WTC11 (cell line): Measurements from ENCODE around the gene NRG3. TPM values are rescaled to one million over a fixed set of nuclear protein-coding genes. Genes with fewer than 3 reads are reported as not detected.

Experiments used
- ATAC-seq: fragments of 200-7000 bp; cut with Tn5 transposase; 2 replicates; pipeline ENCODE4 v1.10.0; 2021; ENCODE audit warnings: mild to moderate bottlenecking, moderate library complexity
- CTCF ChIA-PET: fragments of 300-600 bp; sonication (Branson Sonifier 250); formaldehyde crosslinking; loops from one replicate; lab custom pipeline; 2021; ENCODE audit warnings: antibody characterized with exemption; lab: Charles Lee
- POLR2A ChIA-PET: fragments of 350-600 bp; sonication (Branson Sonifier 250); formaldehyde crosslinking; loops from one replicate; lab custom pipeline; 2021; ENCODE audit warnings: antibody characterized with exemption; lab: Charles Lee
- DNase-seq: peaks from one replicate; pipeline ENCODE4 v3.0.0; 2021; ENCODE audit warnings: low spot score
- H3K27ac Mint-ChIP-seq: 2 replicates; pipeline ENCODE4 v1.8.0; 2021; ENCODE audit warnings: mixed read lengths
- H3K27me3 Mint-ChIP-seq: 2 replicates; pipeline ENCODE4 v1.8.0; 2021; ENCODE audit warnings: low read depth, mild to moderate bottlenecking, moderate library complexity, mixed read lengths
- H3K36me3 Mint-ChIP-seq: 2 replicates; pipeline ENCODE4 v1.8.0; 2021; ENCODE audit warnings: mixed read lengths
- H3K4me1 Mint-ChIP-seq: 2 replicates; pipeline ENCODE4 v1.8.0; 2022; ENCODE audit warnings: mixed read lengths
- H3K4me3 Mint-ChIP-seq: 2 replicates; pipeline ENCODE4 v1.8.0; 2021; ENCODE audit warnings: mild to moderate bottlenecking, moderate library complexity, mixed read lengths
- H3K9me3 Mint-ChIP-seq: 2 replicates; pipeline ENCODE4 v1.8.0; 2021; ENCODE audit warnings: mixed read lengths
- ARID4B ChIP-seq: sonication (generic); formaldehyde crosslinking; IDR thresholded peaks from 2 replicates; pipeline ENCODE4 v1.8.0; 2023; ENCODE audit warnings: missing genetic modification reagents, mild to moderate bottlenecking, borderline replicate concordance
- ATF1 ChIP-seq: sonication (generic); formaldehyde crosslinking; IDR thresholded peaks from 2 replicates; pipeline ENCODE4 v1.8.1; 2023; ENCODE audit warnings: mild to moderate bottlenecking, moderate library complexity, missing genetic modification reagents
- ATF6 ChIP-seq: sonication (generic); formaldehyde crosslinking; IDR thresholded peaks from 2 replicates; pipeline ENCODE4 v1.8.1; 2023; ENCODE audit warnings: mild to moderate bottlenecking, missing genetic modification reagents
- CTCF ChIP-seq: fragments of 200-600 bp; IDR thresholded peaks from 2 replicates; pipeline ENCODE4 v1.8.0; 2022; ENCODE audit warnings: antibody characterized with exemption
- ELF4 ChIP-seq: sonication (generic); formaldehyde crosslinking; IDR thresholded peaks from 2 replicates; pipeline ENCODE4 v1.8.1; 2022; ENCODE audit warnings: low read depth, mild to moderate bottlenecking, moderate library complexity, missing genetic modification reagents
- ETV6 ChIP-seq: sonication (generic); formaldehyde crosslinking; IDR thresholded peaks from 2 replicates; pipeline ENCODE4 v1.8.1; 2022; ENCODE audit warnings: mild to moderate bottlenecking, missing genetic modification reagents
- FOXJ3 ChIP-seq: sonication (generic); formaldehyde crosslinking; IDR thresholded peaks from 2 replicates; pipeline ENCODE4 v1.9.0; 2021; ENCODE audit warnings: missing genetic modification reagents, mild to moderate bottlenecking, borderline replicate concordance
- HMGA2 ChIP-seq: fragments of 250-450 bp; sonication (Bioruptor Pico); IDR thresholded peaks from 2 replicates; pipeline ENCODE4 v1.4.0; 2021; ENCODE audit warnings: mild to moderate bottlenecking, moderate library complexity
- IRF1 ChIP-seq: sonication (generic); formaldehyde crosslinking; IDR thresholded peaks from 2 replicates; pipeline ENCODE4 v1.8.0; 2023; ENCODE audit warnings: missing genetic modification reagents
- IRF2 ChIP-seq: sonication (generic); formaldehyde crosslinking; IDR thresholded peaks from 2 replicates; pipeline ENCODE4 v1.8.0; 2022; ENCODE audit warnings: low read depth, missing genetic modification reagents, borderline replicate concordance
- NFE2L1 ChIP-seq: sonication (generic); formaldehyde crosslinking; IDR thresholded peaks from 2 replicates; pipeline ENCODE4 v1.8.1; 2023; ENCODE audit warnings: missing genetic modification reagents
- NFYB ChIP-seq: sonication (generic); formaldehyde crosslinking; conservative IDR thresholded peaks from 2 replicates; pipeline ENCODE4 v1.8.0; 2022; ENCODE audit warnings: low read depth, missing genetic modification reagents
- NR3C1 ChIP-seq: sonication (generic); formaldehyde crosslinking; conservative IDR thresholded peaks from 2 replicates; pipeline ENCODE4 v1.8.1; 2023; ENCODE audit warnings: low read depth, mild to moderate bottlenecking, missing genetic modification reagents
- OVOL2 ChIP-seq: fragments of 250-450 bp; sonication (Bioruptor Pico); IDR thresholded peaks from 2 replicates; pipeline ENCODE4 v1.9.0; 2021; ENCODE audit warnings: mild to moderate bottlenecking, borderline replicate concordance
- SMAD4 ChIP-seq: sonication (generic); formaldehyde crosslinking; IDR thresholded peaks from 2 replicates; pipeline ENCODE4 v1.8.0; 2022; ENCODE audit warnings: mild to moderate bottlenecking, missing genetic modification reagents
- SOX15 ChIP-seq: fragments of 250-450 bp; sonication (Bioruptor Pico); IDR thresholded peaks from 2 replicates; pipeline ENCODE4 v1.9.0; 2021; ENCODE audit warnings: mild to moderate bottlenecking
- STAT6 ChIP-seq: sonication (generic); formaldehyde crosslinking; conservative IDR thresholded peaks from 2 replicates; pipeline ENCODE4 v1.8.1; 2023; ENCODE audit warnings: mild to moderate bottlenecking, low read depth, missing genetic modification reagents, moderate library complexity
- USF1 ChIP-seq: sonication (generic); formaldehyde crosslinking; IDR thresholded peaks from 2 replicates; pipeline ENCODE4 v1.8.0; 2022; ENCODE audit warnings: mild to moderate bottlenecking, missing genetic modification reagents
- ZBTB21 ChIP-seq: sonication (generic); formaldehyde crosslinking; IDR thresholded peaks from 2 replicates; pipeline ENCODE4 v1.8.1; 2023; ENCODE audit warnings: mild to moderate bottlenecking, missing genetic modification reagents, borderline replicate concordance
- ZBTB43 ChIP-seq: sonication (generic); formaldehyde crosslinking; IDR thresholded peaks from 2 replicates; pipeline ENCODE4 v1.8.1; 2023; ENCODE audit warnings: mild to moderate bottlenecking, missing genetic modification reagents
- ZNF121 ChIP-seq: sonication (generic); formaldehyde crosslinking; IDR thresholded peaks from 2 replicates; pipeline ENCODE4 v1.8.0; 2023; ENCODE audit warnings: missing genetic modification reagents
- ZNF232 ChIP-seq: sonication (generic); formaldehyde crosslinking; IDR thresholded peaks from 2 replicates; pipeline ENCODE4 v1.8.0; 2022; ENCODE audit warnings: mild to moderate bottlenecking, missing genetic modification reagents
- ZNF396 ChIP-seq: fragments of 250-450 bp; sonication (Bioruptor Pico); IDR thresholded peaks from 2 replicates; pipeline ENCODE4 v1.8.0; 2021; ENCODE audit warnings: mild to moderate bottlenecking, moderate library complexity, borderline replicate concordance
- total RNA-seq: library from RNA; stranded (reverse); gene quantifications from 3 replicates; pipeline ENCODE4 v1.2.3, GENCODE V29; 2021

Gene NRG3
- total RNA-seq, 1 experiment from 2014 or later: 7.0 TPM

GRCh38 chr10:82867056-82867455 is 992.1 kb downstream of the NRG3 start (continued):
- TF ChIP-seq SMAD4 (CRISPR knock-in tag) (no peak), NR3C1 (CRISPR knock-in tag) (no peak), ZBTB43 (no peak)
- TF ChIP-seq, all 79 proteins: peak for 0

GRCh38 chr10:82874671-82875070 is 999.7 kb downstream of the NRG3 start:
- CTCF ChIA-PET: no interaction called here
- no peaks in the 10 kb centered on the region for H3K4me1 Mint-ChIP-seq
- no peaks in the 10 kb centered on the region for H3K36me3 Mint-ChIP-seq
- H3K9me3 Mint-ChIP-seq: no peaks in the 10 kb centered on the region
- no peak overlapping the region for H3K27ac Mint-ChIP-seq
- no peak for TF ChIP-seq ATF1 (CRISPR knock-in tag)
- no peak for TF ChIP-seq NFE2L1 (CRISPR knock-in tag)
- no peak for TF ChIP-seq CTCF
- no peak for TF ChIP-seq USF1 (CRISPR knock-in tag)
- no peak for TF ChIP-seq SOX15 (CRISPR knock-in tag)
- no peak for TF ChIP-seq ETV6 (CRISPR knock-in tag)
- TF ChIP-seq NFYB (CRISPR knock-in tag): no peak
- no peak for TF ChIP-seq HMGA2 (CRISPR knock-in tag)
- no peak for TF ChIP-seq STAT6 (CRISPR knock-in tag)
- TF ChIP-seq IRF2: no peak
- no peak for TF ChIP-seq ATF6 (CRISPR knock-in tag)
- TF ChIP-seq FOXJ3 (CRISPR knock-in tag): no peak
- no peak for TF ChIP-seq OVOL2 (CRISPR knock-in tag)
- TF ChIP-seq IRF1: no peak
- TF ChIP-seq ZNF396 (CRISPR knock-in tag): no peak
- no peak for TF ChIP-seq ARID4B
- TF ChIP-seq ELF4 (CRISPR knock-in tag): no peak
- no peak for TF ChIP-seq ZBTB21 (CRISPR knock-in tag)
- TF ChIP-seq ZNF232 (CRISPR knock-in tag): no peak
- no peak for TF ChIP-seq ZNF121 (CRISPR knock-in tag)
- POLR2A ChIA-PET: no interaction called here
- H3K27me3 Mint-ChIP-seq: no peaks in the 10 kb centered on the region
- DNase-seq (no peak), ATAC-seq (no peak)
- H3K4me3 Mint-ChIP-seq: no peak overlapping the region
